Stimulated activated CD8-positive, alpha-beta memory T cell treated with anti-CD3 and anti-CD28 coated beads, Interleukin-15, amount 100 ng/mL, for 48 hours (primary cell): ENCODE data around the gene CCDC117.
"Not testable (repeated sequence)": the region's sequence is repeated elsewhere in the genome, so short reads cannot be mapped to it uniquely, and the experiment has no call there.

Experiments used
- DNase-seq, 2 donors: peaks; one replicate each; pipeline ENCODE4 v3.0.0-alpha.2; 2020; ENCODE audit warnings: low read depth in 2 of 2

CCDC117 gene, protein sequence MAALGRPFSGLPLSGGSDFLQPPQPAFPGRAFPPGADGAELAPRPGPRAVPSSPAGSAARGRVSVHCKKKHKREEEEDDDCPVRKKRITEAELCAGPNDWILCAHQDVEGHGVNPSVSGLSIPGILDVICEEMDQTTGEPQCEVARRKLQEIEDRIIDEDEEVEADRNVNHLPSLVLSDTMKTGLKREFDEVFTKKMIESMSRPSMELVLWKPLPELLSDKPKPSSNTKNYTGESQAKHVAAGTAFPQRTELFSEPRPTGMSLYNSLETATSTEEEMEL

DNA sequence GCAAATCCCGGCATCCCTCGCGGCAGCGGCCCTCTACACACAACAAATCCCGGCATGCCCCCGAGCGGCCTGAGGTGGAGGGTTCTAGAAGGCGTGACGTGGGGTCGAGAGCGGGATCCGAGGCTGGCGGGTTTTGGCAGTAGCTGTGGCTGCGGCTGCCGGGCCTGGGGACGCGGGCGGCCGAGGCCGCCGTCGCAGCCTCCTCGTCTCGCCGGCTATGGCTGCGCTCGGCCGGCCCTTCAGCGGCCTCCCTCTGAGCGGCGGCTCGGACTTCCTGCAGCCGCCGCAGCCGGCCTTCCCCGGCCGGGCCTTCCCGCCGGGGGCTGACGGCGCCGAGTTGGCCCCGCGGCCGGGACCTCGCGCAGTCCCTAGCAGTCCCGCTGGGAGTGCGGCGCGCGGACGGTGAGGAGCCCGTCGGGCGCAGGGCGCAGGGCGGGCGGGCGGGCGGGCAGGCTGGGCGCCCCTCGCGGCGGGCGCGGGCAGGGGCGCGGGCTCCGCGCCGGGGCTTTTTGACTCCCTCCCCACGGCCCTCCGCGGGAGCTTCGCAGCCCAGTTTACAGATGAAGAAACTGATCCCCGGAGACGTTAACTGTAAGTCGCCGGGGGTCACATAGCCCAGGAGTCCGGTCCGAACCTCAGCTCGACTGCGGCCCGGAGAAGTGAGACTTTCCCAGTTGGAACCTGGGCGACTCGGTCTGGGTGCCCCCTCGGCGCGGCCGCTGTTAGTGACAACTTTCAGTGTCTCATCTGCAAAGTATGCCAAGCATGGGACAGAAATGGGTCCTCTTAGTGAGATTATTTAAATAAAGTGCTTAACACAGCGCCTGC, at the start of gene CCDC117:
Gene CCDC117 (plus strand): TSS at position 63 of the 828 bp plus-strand sequence. CDS start 155 bp downstream, at position 218.
- peak; percentile 88 to 89 for DNase-seq

DNA sequence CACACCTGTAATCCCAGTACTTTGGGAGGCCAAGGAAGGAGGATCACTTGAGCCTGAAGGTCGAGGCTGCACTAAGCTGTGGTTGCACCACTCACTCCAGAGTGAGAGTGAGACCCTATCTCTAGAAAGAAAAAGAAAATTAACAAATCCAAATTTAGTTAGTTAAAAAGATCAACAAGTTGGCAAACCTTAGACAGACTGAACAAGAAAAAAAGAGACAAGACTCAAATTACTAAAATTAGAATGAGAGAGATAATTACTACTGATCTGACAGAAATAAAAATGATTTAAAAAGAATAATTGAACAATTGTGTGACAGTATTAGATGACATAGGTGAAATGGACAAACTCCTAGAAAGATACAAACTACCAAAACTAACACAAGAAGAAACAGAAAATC, 44.5 kb upstream of the CCDC117 start:
- DNase-seq, result no peak

DNA sequence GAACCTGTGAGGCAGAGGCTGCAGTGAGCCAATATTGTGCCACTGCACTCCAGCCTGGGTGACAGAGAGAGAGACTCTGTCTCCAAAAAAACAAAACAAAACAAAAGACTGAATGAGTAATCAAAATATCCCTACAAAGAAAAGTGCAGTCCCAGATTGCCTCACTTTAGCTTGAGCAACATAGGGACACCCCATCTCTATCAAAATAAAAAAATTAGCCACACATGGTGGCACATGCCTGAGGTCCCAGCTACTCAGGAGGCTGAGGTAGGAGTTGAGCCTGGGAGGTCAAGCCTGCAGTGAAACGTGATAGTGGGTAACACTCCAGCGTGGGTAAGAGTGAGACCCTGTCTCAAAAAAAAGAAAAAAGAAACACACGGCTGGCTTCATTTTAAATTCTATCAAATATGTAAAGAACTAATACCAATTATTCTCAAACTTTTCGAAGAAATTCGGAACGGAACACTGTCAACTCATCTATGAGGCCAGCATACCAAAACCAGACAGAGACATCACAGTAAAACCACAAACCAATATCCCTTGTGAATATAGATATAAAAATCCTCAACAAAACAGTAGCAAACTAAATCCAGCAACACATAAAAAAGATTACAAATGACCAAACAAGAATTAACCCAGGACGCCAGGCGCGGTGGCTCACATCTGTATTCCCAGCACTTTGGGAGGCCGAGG, 43.7 kb upstream of the CCDC117 start:
- no peak for DNase-seq

DNA sequence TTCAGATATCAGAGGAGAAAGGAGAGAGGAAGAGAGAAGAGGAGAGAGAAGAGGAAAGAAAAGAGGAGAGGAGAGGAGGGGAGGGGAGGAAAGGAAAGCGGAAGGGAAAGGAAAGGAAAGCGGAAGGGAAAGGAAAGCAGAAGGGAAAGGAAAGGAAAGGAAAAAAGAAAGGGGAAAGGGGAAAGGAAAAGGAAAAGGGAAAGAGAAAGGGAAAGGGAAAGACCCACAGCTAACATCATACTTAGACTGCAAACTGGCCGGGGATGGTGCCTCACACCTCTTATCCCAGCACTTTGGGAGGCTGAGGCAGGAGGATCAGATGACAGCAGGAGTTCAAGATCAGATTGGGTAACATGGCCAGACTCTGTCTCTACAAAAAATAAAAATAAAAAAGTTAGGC, 42.3 kb upstream of the CCDC117 start:
- DNase-seq, result no peak

DNA sequence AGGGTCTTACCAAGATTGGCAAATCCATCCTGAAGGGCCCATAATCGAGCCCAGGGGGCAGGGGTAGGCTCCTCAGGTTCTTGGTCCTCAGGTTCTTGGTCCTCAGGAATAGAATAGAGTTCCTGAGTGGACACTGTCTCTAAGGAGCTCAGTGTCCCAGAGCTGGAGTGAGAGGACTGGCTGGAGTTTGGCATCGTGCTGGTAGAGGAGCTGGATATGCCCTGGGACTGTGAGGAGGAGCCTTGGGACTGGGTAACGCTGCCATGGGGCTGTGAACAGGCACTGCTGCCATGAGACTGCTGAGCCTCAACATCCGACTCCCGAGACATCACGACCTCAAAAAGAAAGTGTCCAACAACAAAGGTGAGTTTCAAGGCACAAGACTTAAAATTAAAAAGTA, 38.1 kb upstream of the CCDC117 start:
- no peak for DNase-seq

DNA sequence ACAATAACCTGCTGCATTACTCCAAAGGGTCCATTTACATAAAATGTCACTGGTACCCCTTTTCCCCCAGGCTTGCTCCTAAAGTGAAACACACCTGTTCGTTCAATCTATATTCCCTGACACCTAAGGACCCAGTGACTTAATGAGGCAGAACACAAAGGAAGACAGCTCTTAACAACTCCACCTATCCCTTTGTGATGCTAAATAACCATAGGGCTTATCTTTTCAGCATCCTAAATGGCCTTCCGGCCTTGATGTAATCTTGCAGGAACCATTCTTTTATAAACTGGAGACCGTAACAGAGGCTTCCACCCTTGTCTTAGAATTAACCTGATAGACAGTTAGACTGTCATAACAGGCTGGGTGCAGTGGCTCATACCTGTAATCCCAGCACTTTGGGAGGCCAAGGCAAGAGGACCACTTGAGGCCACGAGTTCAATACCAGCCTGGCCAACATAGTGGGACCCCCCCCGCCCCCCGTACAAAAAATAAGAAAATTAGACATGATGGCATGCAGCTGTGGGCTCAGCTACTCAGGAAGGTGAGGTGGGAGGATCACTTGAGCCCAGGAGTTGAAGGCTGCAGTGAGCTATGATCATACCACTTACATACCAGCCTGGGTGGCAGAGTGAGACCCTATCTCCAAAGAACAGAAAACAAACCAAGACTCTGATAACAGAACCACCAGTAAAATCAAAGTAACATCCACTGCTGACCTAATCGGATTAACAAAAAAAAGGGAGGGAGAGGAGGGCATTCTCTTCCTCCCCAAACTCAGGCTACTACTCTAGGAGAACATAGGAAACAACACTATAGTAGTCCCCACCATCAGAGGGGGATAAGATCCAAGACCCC, 36.0 kb upstream of the CCDC117 start:
- no peak for DNase-seq

DNA sequence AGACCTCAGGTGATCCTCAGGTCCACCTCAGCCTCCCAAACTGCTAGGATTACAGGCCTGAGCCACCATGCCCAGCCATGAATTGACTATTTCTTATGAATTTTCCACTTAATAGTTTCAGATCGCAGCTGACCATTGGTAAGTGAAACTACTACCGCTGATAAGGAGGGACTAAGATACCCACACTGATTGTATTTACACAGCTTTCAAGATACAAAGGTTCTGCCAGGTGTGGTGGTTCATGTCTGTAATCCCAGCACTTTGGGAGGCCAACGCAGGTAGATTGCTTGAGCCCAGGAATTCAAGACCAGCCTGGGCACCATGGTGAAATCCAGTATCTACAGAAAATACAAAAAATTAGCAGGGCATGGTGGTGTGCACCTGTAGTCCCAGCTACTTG, 34.8 kb upstream of the CCDC117 start:
- DNase-seq, result no peak

DNA sequence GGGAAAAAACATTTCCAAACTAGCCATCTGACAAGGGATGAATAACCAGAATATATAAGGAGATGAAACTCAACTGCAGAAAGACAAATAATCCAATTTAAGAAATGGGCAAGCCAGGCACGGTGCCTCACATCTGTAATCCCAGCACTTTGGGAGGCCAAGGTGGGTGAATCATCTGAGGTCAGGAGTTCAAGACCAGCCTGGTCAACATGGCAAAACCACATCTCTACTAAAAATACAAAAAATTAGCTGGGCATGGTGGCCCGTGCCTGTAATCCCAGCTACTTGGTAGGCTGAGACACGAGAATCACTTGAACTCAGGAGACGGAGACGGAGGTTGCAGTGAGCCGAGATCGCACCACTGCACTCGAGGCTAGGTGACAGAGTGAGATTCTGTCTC, 33.6 kb upstream of the CCDC117 start:
- DNase-seq, result not testable (repeated sequence)

DNA sequence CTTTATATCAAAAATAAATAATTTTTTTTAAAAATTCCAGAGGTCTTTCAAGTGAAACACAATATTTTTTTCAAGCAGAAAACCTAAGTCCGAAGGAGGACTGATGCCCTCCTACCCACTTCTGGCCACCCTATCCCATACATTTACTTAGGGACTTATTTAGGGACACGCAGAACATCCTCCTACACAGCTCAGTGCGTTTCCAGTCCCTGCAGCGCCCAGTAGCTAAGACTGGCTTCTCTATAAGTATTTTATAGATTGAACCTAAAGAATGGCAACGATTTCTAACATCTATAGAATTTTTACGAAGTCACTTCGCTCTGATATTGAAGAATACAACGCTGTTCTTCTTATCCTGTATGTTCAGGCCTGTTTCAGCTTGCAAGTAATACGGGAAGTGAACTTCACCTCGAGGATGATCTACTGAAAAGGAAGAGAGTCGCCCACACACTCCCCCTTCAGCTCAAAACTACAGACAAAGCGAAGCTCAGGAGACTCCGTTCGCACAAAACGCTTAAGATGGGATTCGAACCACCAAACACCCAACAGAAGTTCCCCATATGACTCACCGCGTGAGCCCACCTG, 31.2 kb upstream of the CCDC117 start:
- no peak for DNase-seq

DNA sequence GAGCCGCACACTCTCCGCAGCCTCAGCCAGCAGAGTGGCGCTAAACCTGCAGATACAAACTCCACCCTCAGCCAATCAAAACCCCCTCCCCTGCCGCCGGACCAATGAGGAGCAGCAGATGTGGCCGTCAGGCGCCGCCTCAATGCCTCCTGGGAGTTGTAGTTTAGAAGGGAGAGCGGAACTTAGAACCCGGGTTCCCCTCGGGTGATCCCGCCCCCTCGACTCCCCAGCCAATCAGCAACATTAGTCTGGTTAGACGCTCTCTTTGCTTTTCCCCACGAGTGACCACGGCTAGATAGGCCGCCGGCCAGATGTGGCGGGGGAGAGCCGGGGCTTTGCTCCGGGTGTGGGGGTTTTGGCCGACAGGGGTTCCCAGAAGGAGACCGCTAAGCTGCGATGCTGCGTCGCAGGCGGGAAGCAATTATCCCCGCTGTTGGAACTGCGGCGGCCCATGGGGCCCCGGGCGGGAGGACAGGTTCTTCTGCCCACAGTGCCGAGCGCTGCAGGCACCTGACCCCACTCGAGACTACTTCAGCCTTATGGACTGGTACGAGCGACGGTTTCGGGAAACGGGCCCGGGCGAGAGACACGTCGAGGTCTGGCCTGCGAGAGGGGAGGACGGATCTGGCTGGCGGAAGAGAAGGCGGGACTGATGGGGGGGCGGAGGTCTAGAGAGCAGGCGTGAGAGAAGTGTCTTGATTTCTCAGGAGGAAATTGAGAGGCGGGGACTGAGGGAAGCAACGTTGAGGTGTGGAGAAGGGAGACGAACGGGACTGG, 30.5 kb upstream of the CCDC117 start, which contains the start of the genes CHEK2 and HSCB:
Gene CHEK2 (minus strand): TSS at position 36 of the 777 bp plus-strand sequence. CDS start 7,099 bp downstream, outside the sequence.
Gene HSCB (plus strand): TSS at position 255 of the 777 bp plus-strand sequence. CDS start 57 bp downstream, at position 312.
- DNase-seq, result peak; percentile 95 to 96

DNA sequence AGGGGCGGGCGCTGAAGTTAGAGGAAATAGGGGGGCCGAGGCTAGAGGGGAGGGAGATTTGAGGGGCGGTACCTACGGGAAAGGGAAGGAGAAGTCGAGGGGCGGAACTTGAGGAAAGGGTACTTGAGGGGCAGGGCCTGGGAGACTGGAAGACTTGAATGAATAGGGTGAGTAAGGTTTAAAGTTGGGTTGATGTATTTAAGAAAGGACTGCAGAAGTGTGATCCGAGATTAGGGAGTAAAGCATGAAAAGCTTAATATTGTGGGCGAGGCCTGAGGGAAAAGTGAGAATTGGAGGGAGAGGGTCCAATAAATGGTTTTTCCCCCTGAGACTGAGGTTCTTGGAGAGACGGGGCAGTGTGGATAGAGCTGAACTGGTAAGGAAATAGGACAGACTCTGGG, 29.9 kb upstream of the CCDC117 start:
- DNase-seq, result peak in 1 of 2 donors; percentile 70

DNA sequence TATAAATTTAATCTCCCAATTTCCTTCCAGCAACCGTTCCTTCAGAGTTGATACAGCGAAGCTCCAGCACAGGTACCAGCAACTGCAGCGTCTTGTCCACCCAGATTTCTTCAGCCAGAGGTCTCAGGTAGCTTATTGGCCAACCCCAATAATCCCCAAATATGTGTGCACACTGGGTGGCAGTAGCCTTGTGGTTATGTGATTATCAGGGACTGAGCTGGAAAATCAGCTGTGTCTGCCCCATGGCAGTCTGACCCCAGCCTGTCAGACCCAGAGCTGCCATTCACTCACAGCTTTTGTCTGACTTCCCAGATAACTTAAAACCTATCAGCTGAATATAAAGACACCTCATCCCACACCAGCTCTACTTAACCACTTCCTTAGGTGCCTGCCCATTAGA, 28.6 kb upstream of the CCDC117 start:
- DNase-seq, result no peak

DNA sequence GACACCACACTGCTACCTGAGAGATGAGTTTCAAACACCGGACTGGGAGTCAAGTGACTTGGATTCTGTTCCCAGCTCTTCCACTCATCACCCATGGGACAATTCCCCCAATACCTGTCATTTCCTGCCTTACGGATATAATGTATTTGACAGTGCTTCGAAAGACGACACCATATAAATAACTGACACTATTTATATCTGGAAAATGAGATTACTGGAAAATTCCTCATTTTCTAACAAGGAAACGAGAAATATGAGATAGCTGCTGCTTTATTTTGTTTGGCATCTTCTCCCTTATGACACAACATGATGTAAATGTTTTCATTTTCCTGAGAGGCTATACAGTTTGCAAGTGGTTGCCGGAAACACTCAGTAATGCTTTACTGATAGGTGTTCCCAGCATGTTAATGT, 22.0 kb upstream of the CCDC117 start:
- DNase-seq, result no peak

DNA sequence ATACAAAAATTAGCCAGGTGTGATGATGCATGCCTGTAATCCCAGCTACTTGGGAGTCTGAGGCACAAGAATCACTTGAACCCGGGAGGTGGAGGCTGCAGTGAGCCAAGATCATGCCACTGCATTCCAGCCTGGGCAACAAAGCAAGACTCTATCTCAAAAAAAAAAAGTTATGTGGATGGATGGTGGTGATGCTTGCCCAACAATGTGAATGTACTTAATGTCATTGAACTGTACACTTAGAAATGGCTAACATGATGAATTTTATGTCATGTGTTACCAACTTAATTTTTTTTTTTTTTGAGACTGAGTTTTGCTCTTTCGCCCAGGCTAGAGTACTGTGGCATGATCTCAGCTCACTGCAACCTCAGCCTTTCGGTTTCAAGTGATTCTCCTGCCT, 18.0 kb upstream of the CCDC117 start:
- not testable (repeated sequence) for DNase-seq

DNA sequence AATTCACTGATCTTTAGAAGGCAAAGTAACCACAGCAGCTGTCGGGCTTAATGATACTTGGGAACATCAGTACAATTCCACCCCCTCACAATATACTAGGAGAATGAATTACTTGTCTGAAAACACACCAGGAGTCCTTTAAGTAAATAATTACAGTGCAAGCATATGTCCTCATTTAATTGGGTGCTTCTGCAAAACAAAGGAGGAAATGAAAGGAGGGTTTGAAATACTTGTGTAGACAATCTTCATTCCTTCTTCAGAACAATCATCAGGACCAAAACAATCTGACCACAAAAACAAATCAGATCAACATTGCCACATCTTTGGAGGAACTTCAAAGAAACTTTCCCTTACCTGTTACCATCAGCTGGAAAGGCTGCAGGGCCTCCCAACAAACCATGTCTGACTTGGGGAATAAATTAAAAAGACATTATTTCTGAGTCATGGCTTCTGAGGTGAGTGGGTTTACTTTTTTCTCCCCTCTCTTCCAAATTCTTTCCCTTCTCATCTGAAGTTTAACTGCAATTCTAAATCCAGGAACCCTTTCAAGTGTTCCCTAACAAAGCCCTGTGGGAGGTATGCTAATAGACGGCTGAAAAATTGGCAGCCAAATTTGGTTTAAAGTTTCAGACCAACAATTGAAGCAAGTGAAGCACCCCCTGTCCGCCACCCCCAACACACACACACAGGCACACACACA, 12.5 kb upstream of the CCDC117 start:
- no peak for DNase-seq

DNA sequence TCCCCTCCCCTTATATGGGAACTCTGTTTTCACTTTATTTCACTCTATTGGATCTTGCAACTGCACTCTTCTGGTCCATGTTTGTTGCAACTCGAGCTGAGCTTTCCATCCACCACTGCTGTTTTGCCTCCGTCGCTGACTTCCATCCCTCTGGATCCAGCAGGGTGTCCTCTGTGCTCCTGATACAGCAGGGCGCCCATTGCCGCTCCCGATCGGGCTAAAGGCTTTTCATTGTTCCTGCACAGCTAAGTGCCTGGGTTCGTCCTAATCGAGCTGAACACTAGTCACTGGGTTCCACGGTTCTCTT, 11.1 kb upstream of the CCDC117 start:
- no peak for DNase-seq

DNA sequence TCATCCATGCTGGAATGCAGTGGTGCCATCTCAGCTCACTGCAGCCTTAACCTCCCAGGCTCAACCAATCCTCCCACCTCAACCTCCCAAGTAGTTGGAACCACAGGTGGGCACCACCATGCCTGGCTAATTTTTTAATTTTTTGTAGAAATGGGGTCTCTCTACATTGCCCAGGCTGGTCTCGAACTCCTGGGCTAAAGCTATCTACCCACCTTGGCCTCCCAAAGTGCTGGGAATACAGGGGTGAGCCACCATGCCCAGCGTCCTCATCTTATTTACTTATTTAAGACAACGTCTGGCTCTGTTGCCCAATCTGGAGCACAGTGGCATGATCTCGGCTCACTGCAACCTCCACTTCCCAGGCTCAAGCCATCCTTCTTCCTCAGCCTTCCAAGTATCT, 10.5 kb upstream of the CCDC117 start:
- DNase-seq, result not testable (repeated sequence)

DNA sequence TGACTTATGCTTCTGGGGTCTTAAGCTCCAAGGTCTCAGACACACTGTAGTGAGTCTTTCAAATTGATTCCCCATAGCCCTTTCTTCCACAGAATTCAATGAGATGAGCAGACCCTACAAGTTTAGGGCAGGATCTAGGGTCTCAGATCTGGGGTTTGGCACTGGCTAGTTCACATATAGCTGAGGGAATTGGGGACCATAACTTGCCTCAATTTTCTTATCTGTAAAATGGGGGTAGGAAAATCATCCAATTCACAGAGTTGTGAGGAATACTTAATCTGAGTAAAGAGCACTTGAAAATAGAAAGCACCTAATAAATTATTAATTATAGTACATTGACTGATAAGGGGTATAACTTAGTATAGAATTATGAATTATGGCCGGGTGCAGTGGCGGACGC, 5.9 kb upstream of the CCDC117 start:
- DNase-seq, result no peak

DNA sequence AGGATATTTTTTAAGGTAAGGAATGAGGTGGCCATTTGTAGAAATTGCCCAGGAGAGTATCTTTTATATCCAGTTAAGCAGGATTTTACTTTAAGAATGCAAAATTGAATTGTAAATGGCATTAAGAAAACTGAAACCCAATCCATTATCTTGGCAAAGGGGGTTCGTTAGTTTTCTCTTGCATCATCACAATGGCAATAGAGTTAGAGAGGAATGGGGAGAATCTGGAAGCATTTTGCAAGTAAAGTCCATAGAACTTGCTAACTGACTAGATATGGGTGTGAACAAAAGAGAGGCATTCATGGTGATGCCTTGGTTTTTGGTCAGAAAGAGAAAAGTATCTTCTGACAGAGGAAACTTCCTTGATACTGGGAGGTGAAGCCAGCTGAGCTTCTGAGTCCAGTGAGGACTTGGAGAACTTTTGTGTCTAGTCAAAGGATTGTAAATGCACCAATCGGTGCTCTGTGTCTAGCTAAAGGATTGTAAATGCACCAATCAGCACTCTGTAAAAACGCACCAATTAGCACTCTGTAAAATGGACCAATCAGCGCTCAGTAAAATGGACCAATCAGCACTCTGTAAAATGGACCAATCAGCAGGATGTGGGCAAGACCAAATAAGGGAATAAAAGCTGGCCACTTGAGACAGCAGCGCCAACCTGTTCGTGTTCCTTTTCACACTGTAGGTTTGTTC, 3.6 kb upstream of the CCDC117 start:
- no peak for DNase-seq
